ENCODE data around the gene CAMK1D.

- no peak for TF ChIP-seq EZH2 (IDR thresholded peaks at IDR 0.05; ENCODE audit: borderline replicate concordance, low read length)
- TF ChIP-seq CTCF (IDR thresholded peaks at IDR 0.05; ENCODE audit: low read length), result no peak
Measured at GRCh38 chr10:12566161-12567115, 217.1 kb downstream of the CAMK1D start.
